Panc1 (cell line): ENCODE measurements around the gene TKT. TPM values are rescaled to one million over a fixed set of nuclear protein-coding genes. Genes with fewer than 3 reads are reported as not detected.

Experiments
- ATAC-seq: fragments of 200-7000 bp; cut with Tn5 transposase; 2 replicates; pipeline ENCODE4 v1.9.1; 2020; ENCODE audit warnings: mild to moderate bottlenecking, moderate library complexity
- BruUV-seq: library from RNA; stranded (reverse); fragments of 400-500 nt; replicated peaks from 2 replicates; lab custom pipeline; 2021; lab: Mats Ljungman, UMichigan
- CTCF ChIA-PET: fragments of 300-600 bp; sonication (Branson Sonifier 250); formaldehyde crosslinking; loops from one replicate; lab custom pipeline; 2022; ENCODE audit warnings: antibody characterized with exemption; lab: Charles Lee
- POLR2A ChIA-PET: fragments of 300-600 bp; sonication (Branson Sonifier 250); formaldehyde crosslinking; loops from one replicate; lab custom pipeline; 2022; ENCODE audit warnings: antibody characterized with exemption; lab: Charles Lee
- DNase-seq: peaks from one replicate; pipeline ENCODE4 v3.0.0-alpha.2; 2010; ENCODE audit warnings: low read depth, low spot score
- H3K27ac ChIP-seq: 2 replicates; pipeline ENCODE4 v1.5.1; 2011; ENCODE audit warnings: mild to moderate bottlenecking, low read length, inconsistent platforms
- H3K27me3 ChIP-seq: fragments of 200-500 bp; sonication (Bioruptor generic); 2 replicates; pipeline ENCODE4 v1.6.0; 2014; ENCODE audit warnings: low read length, inconsistent platforms; ENCODE audit not compliant: control insufficient read depth, insufficient read depth
- H3K36me3 ChIP-seq: fragments of 200-500 bp; sonication (Bioruptor generic); 2 replicates; pipeline ENCODE4 v1.5.1; 2014; ENCODE audit warnings: inconsistent platforms, mild to moderate bottlenecking, low read length, moderate library complexity; ENCODE audit not compliant: control insufficient read depth, insufficient read depth
- H3K4me1 ChIP-seq: 2 replicates; pipeline ENCODE4 v1.5.1; 2011; ENCODE audit warnings: inconsistent platforms, mild to moderate bottlenecking, low read length, moderate library complexity; ENCODE audit not compliant: control insufficient read depth, insufficient read depth
- H3K4me3 ChIP-seq, 2 experiments: 2 replicates each; pipeline ENCODE4 v1.5.1; 2011 to 2012; ENCODE audit warnings: low read depth in 2 of 2, low read length in 2 of 2, mild to moderate bottlenecking in 2 of 2, inconsistent platforms in 1 of 2, moderate library complexity in 1 of 2
- H3K9me3 ChIP-seq: fragments of 200-500 bp; sonication (Bioruptor generic); 2 replicates; pipeline ENCODE4 v1.5.1; 2014; ENCODE audit warnings: low read depth, mild to moderate bottlenecking, inconsistent platforms, low read length, moderate library complexity; ENCODE audit not compliant: control insufficient read depth, insufficient read depth
- POLR2AphosphoS5 ChIP-seq: IDR thresholded peaks from 2 replicates; pipeline ENCODE4 v1.6.1; 2012; ENCODE audit warnings: mild to moderate bottlenecking, low read depth, low read length, moderate library complexity
- SIN3A ChIP-seq: IDR thresholded peaks from 2 replicates; pipeline ENCODE4 v1.6.1; 2012; ENCODE audit warnings: low read depth, mild to moderate bottlenecking, low read length, moderate library complexity, borderline replicate concordance; ENCODE audit not compliant: insufficient read depth
- TCF7L2 ChIP-seq: IDR thresholded peaks from 2 replicates; pipeline ENCODE4 v1.6.1; 2011; ENCODE audit warnings: mild to moderate bottlenecking, low read depth, low read length, inconsistent platforms
- in situ Hi-C: cut with HindIII; loops from 2 replicates; pipeline ENCODE4 v1.10.0; 2016; ENCODE audit warnings: low sequenced_read_pairs, low pct_unique_long_range_greater_than_20kb
- intact Hi-C: fragments of 100-400 bp; cut with micrococcal nuclease; formaldehyde crosslinking; loops from one replicate; pipeline ENCODE4 v1.10.0; 2022; ENCODE audit not compliant: unreplicated experiment
- total RNA-seq: library from RNA; stranded (reverse); gene quantifications from one replicate; pipeline ENCODE4 v1.2.1, GENCODE V29; 2021; ENCODE audit not compliant: unreplicated experiment
- TF ChIP-seq, protein P1 (sequence below): fragments of 450-650 bp; IDR thresholded peaks from 2 replicates; pipeline ENCODE4 v1.5.1; 2017; ENCODE audit warnings: mild to moderate bottlenecking
- TF ChIP-seq, protein P2 (sequence below), 2 experiments: IDR thresholded peaks; 2 replicates each; pipeline ENCODE4 v1.6.1; 2011 to 2012; ENCODE audit warnings: low read depth in 2 of 2, control low read depth in 1 of 2, low read length in 1 of 2, mild to moderate bottlenecking in 1 of 2, moderate library complexity in 1 of 2; ENCODE audit not compliant: insufficient read depth in 1 of 2

The TKT gene
- total RNA-seq, 1 experiment from 2014 or later: 338 TPM

DNA sequence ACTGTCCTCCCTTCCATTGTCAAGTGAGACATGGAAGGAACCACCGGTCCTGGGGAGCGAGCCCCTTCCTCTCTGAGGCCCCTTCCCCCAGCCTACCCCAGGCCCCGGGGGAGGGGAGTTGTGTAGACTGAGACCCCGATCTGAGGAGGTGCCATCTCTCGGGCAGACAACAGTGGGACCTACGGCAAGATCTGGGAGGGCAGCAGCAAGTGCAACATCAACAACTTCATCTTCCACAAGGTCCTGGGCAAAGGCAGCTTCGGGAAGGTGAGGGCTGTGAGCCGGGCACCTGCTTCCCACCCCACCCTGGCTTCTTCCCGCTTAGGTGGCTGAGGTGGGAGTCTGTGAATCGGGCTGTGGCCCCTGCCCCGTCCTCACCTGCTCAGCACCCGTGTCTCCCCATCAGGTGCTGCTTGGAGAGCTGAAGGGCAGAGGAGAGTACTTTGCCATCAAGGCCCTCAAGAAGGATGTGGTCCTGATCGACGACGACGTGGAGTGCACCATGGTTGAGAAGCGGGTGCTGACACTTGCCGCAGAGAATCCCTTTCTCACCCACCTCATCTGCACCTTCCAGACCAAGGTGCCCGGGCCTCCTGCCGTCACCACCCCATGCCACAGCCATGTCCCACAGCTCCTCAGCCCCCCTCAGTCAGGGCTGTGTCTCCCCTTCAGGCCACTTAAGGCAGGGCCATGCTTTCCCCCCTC is 69.9 kb downstream of the TKT start:
- no peaks in the 10 kb centered on the region for H3K27me3 ChIP-seq
- CTCF ChIA-PET: no interaction called here
- no peak overlapping the region for H3K4me3 ChIP-seq
- H3K9me3 ChIP-seq: no peaks in the 10 kb centered on the region
- H3K27ac ChIP-seq: no peak overlapping the region
- no TSS peak for BruUV-seq
- in situ Hi-C loops (no loop called here), intact Hi-C loops (no loop called here)
- no peak for ATAC-seq
- DNase-seq: no peak
- TF ChIP-seq, protein P1, sequence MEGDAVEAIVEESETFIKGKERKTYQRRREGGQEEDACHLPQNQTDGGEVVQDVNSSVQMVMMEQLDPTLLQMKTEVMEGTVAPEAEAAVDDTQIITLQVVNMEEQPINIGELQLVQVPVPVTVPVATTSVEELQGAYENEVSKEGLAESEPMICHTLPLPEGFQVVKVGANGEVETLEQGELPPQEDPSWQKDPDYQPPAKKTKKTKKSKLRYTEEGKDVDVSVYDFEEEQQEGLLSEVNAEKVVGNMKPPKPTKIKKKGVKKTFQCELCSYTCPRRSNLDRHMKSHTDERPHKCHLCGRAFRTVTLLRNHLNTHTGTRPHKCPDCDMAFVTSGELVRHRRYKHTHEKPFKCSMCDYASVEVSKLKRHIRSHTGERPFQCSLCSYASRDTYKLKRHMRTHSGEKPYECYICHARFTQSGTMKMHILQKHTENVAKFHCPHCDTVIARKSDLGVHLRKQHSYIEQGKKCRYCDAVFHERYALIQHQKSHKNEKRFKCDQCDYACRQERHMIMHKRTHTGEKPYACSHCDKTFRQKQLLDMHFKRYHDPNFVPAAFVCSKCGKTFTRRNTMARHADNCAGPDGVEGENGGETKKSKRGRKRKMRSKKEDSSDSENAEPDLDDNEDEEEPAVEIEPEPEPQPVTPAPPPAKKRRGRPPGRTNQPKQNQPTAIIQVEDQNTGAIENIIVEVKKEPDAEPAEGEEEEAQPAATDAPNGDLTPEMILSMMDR: no peak
- TF ChIP-seq SIN3A (no peak), TCF7L2 (no peak), POLR2AphosphoS5 (no peak)
- TF ChIP-seq, protein P2, sequence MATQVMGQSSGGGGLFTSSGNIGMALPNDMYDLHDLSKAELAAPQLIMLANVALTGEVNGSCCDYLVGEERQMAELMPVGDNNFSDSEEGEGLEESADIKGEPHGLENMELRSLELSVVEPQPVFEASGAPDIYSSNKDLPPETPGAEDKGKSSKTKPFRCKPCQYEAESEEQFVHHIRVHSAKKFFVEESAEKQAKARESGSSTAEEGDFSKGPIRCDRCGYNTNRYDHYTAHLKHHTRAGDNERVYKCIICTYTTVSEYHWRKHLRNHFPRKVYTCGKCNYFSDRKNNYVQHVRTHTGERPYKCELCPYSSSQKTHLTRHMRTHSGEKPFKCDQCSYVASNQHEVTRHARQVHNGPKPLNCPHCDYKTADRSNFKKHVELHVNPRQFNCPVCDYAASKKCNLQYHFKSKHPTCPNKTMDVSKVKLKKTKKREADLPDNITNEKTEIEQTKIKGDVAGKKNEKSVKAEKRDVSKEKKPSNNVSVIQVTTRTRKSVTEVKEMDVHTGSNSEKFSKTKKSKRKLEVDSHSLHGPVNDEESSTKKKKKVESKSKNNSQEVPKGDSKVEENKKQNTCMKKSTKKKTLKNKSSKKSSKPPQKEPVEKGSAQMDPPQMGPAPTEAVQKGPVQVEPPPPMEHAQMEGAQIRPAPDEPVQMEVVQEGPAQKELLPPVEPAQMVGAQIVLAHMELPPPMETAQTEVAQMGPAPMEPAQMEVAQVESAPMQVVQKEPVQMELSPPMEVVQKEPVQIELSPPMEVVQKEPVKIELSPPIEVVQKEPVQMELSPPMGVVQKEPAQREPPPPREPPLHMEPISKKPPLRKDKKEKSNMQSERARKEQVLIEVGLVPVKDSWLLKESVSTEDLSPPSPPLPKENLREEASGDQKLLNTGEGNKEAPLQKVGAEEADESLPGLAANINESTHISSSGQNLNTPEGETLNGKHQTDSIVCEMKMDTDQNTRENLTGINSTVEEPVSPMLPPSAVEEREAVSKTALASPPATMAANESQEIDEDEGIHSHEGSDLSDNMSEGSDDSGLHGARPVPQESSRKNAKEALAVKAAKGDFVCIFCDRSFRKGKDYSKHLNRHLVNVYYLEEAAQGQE (IDR thresholded peaks at IDR 0.05; ENCODE audit: insufficient read depth in 1 of 2, low read depth in 2 of 2, low read length in 1 of 2): no peak
- POLR2A ChIA-PET: interaction anchor here (0.6 kb wide), 1 partner anchor 191 kb away, joined by 3 read pairs; no protein-coding TSS in a partner anchor
- no peaks in the 10 kb centered on the region for H3K4me1 ChIP-seq
- H3K36me3 ChIP-seq: no peaks in the 10 kb centered on the region

DNA sequence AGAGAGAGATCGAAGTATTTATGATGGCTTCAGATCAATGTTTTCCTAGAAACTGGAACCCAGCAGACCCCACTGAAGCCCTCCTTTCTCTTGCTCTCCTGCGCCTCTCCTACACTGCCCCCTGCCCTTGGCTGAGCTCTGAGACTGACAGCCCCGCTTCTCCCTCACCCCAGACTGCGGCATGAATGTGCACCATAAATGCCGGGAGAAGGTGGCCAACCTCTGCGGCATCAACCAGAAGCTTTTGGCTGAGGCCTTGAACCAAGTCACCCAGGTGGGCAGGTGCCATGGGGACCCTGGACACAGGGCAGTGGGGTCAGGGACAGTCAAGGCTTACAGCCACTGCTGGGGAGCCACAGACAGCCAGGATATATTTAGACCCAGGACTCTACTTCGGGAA is 71.1 kb downstream of the TKT start:
- DNase-seq (no peak), ATAC-seq (no peak)
- TF ChIP-seq TCF7L2 (no peak), SIN3A (no peak), POLR2AphosphoS5 (no peak)
- TF ChIP-seq, protein P1: no peak
- TF ChIP-seq, protein P2 (IDR thresholded peaks at IDR 0.05; ENCODE audit: insufficient read depth in 1 of 2, low read depth in 2 of 2, low read length in 1 of 2): no peak
- Histone ChIP-seq H3K36me3 (no peaks in the 10 kb centered on the region), H3K27me3 (no peaks in the 10 kb centered on the region), H3K27ac (no peak overlapping the region), H3K9me3 (no peaks in the 10 kb centered on the region), H3K4me1 (no peaks in the 10 kb centered on the region), H3K4me3 (no peak overlapping the region)
- ChIA-PET POLR2A (interaction anchor here (0.6 kb wide), 1 partner anchor 52 kb away, joined by 3 read pairs; no protein-coding TSS in a partner anchor), CTCF (no interaction called here)
- intact Hi-C loops: no loop called here
- no TSS peak for BruUV-seq
- in situ Hi-C loops: no loop called here
